HCT116 (cell line): ENCODE measurements around the gene LAMC2. TPM values are rescaled to one million over a fixed set of nuclear protein-coding genes. Genes with fewer than 3 reads are reported as not detected.

Experiments
- ATAC-seq: fragments of 200-7000 bp; cut with Tn5 transposase; 2 replicates; pipeline ENCODE4 v1.9.1; 2020; ENCODE audit warnings: mild to moderate bottlenecking, moderate library complexity
- BruUV-seq: library from RNA; stranded (reverse); fragments of 400-500 nt; replicated peaks from 2 replicates; lab custom pipeline; 2021; lab: Mats Ljungman, UMichigan
- CTCF ChIA-PET: fragments of 300-600 bp; sonication (Branson Sonifier 250); formaldehyde crosslinking; loops from one replicate; lab custom pipeline; 2021; ENCODE audit warnings: antibody characterized with exemption; lab: Charles Lee
- POLR2A ChIA-PET: fragments of 300-600, 350-600 bp; sonication (Branson Sonifier 250); formaldehyde crosslinking; loops from one replicate; lab custom pipeline; 2021; ENCODE audit warnings: antibody characterized with exemption; lab: Charles Lee
- RAD21 ChIA-PET, 2 experiments: fragments of 300-600 bp; sonication (Branson Sonifier 250); formaldehyde crosslinking; loops; one replicate each; lab custom pipeline; 2023; ENCODE audit warnings: low total read pairs in 2 of 2; ENCODE audit not compliant: uncharacterized antibody in 2 of 2, unreplicated experiment in 2 of 2, low non-redundant PET in 1 of 2; lab: Charles Lee
- DNase-seq: peaks from one replicate; pipeline ENCODE4 v3.0.0-alpha.2; 2010; ENCODE audit warnings: low read depth, low spot score
- H2AFZ ChIP-seq: fragments of 200-600 bp; shearing (Covaris generic), sonication (generic); 2 replicates; pipeline ENCODE4 v1.6.1; 2017; ENCODE audit warnings: low read depth, mixed run types, mixed read lengths, antibody characterized with exemption, low read length; ENCODE audit not compliant: poor library complexity, severe bottlenecking
- H3K27ac ChIP-seq: 2 replicates; pipeline ENCODE4 v1.5.1; 2012; ENCODE audit warnings: low read depth, low read length
- H3K27me3 ChIP-seq: fragments of 200-600 bp; sonication (generic); 2 replicates; pipeline ENCODE4 v1.6.1; 2016; ENCODE audit warnings: mixed run types, low read length, mixed read lengths; ENCODE audit not compliant: insufficient read depth
- H3K36me3 ChIP-seq, 2 experiments: fragments of 200-500 bp in 1 of 2; fragments of 200-600 bp in 1 of 2; sonication (Bioruptor generic) in 1 of 2; sonication (generic) in 1 of 2; 2 replicates each; pipeline versions ENCODE4 v1.5.1 to v1.6.1; 2014 to 2016; ENCODE audit warnings: low read length in 2 of 2, inconsistent platforms in 1 of 2, mixed read lengths in 1 of 2, mixed run types in 1 of 2; ENCODE audit not compliant: insufficient read depth in 2 of 2, control insufficient read depth in 1 of 2
- H3K4me1 ChIP-seq, 2 experiments: fragments of 200-600 bp in 1 of 2; sonication (generic) in 1 of 2; 2 replicates each; pipeline versions ENCODE4 v1.5.1 to v1.6.1; 2012 to 2017; ENCODE audit warnings: low read length in 2 of 2, inconsistent platforms in 1 of 2, mild to moderate bottlenecking in 1 of 2, mixed read lengths in 1 of 2, mixed run types in 1 of 2, moderate library complexity in 1 of 2; ENCODE audit not compliant: insufficient read depth in 2 of 2, control insufficient read depth in 1 of 2
- H3K4me2 ChIP-seq: fragments of 200-600 bp; sonication (generic); 2 replicates; pipeline ENCODE4 v1.6.1; 2017; ENCODE audit warnings: mixed run types, low read length, mixed read lengths
- H3K4me3 ChIP-seq, 2 experiments: fragments of 200-600 bp in 1 of 2; sonication (generic) in 1 of 2; replicated peaks in 1 of 2; 2 replicates each; pipeline ENCODE4 v1.5.1; 2011 to 2016; ENCODE audit warnings: low read length in 2 of 2, control low read depth in 1 of 2, low read depth in 1 of 2, mild to moderate bottlenecking in 1 of 2, mixed read lengths in 1 of 2, mixed run types in 1 of 2
- H3K79me2 ChIP-seq: fragments of 200-600 bp; sonication (generic); 2 replicates; pipeline ENCODE4 v1.6.1; 2017; ENCODE audit warnings: mild to moderate bottlenecking, mixed run types, low read length, moderate library complexity, mixed read lengths; ENCODE audit not compliant: insufficient read depth
- H3K9ac ChIP-seq: fragments of 200-600 bp; sonication (generic); 2 replicates; pipeline ENCODE4 v1.6.1; 2016; ENCODE audit warnings: low read length, mixed read lengths
- H3K9me2 ChIP-seq: fragments of 200-600 bp; sonication (generic), shearing (Covaris generic); 2 replicates; pipeline ENCODE4 v1.6.1; 2017; ENCODE audit warnings: mixed run types, mild to moderate bottlenecking, moderate library complexity; ENCODE audit not compliant: insufficient read depth
- H3K9me3 ChIP-seq, 2 experiments: fragments of 200-500 bp in 1 of 2; fragments of 200-600 bp in 1 of 2; sonication (Bioruptor generic) in 1 of 2; sonication (generic) in 1 of 2; 2 replicates each; pipeline ENCODE4 v1.6.1; 2014 to 2017; ENCODE audit warnings: low read length in 2 of 2, mixed read lengths in 2 of 2, inconsistent platforms in 1 of 2, low read depth in 1 of 2, mild to moderate bottlenecking in 1 of 2, mixed run types in 1 of 2, moderate library complexity in 1 of 2; ENCODE audit not compliant: control insufficient read depth in 1 of 2, insufficient read depth in 1 of 2
- H4K20me1 ChIP-seq: fragments of 200-600 bp; sonication (generic), shearing (Covaris generic); 2 replicates; pipeline ENCODE4 v1.6.1; 2017; ENCODE audit warnings: mixed run types, mild to moderate bottlenecking, moderate library complexity; ENCODE audit not compliant: insufficient read depth
- CBX3 ChIP-seq: IDR thresholded peaks from 2 replicates; pipeline ENCODE4 v1.6.1; 2012; ENCODE audit warnings: low read depth
- FOSL1 ChIP-seq: IDR thresholded peaks from 2 replicates; pipeline ENCODE4 v1.6.1; 2012; ENCODE audit warnings: low read depth
- MAX ChIP-seq: IDR thresholded peaks from 2 replicates; pipeline ENCODE4 v1.6.1; 2012
- REST ChIP-seq: IDR thresholded peaks from 2 replicates; pipeline ENCODE4 v1.6.1; 2012; ENCODE audit warnings: low read depth
- SP1 ChIP-seq: IDR thresholded peaks from 2 replicates; pipeline ENCODE4 v1.6.1; 2012; ENCODE audit warnings: low read depth
- SRF ChIP-seq: IDR thresholded peaks from 2 replicates; pipeline ENCODE4 v1.6.1; 2012; ENCODE audit warnings: low read depth
- TCF7L2 ChIP-seq: IDR thresholded peaks from 2 replicates; pipeline ENCODE4 v1.7.0; 2011; ENCODE audit warnings: borderline replicate concordance, inconsistent platforms; ENCODE audit not compliant: insufficient read depth, insufficient read length; ENCODE audit errors: extremely low read depth
- YY1 ChIP-seq: IDR thresholded peaks from 2 replicates; pipeline ENCODE4 v1.6.1; 2011; ENCODE audit warnings: low read length, low read depth, moderate library complexity, mild to moderate bottlenecking; ENCODE audit not compliant: insufficient replicate concordance; ENCODE audit errors: extremely low read depth
- ZBTB33 ChIP-seq: IDR thresholded peaks from 2 replicates; pipeline ENCODE4 v1.6.1; 2011; ENCODE audit warnings: mild to moderate bottlenecking, low read length, moderate library complexity; ENCODE audit not compliant: insufficient replicate concordance; ENCODE audit errors: extremely low read depth
- ZNF274 ChIP-seq: fragments of 200-500 bp; sonication (Bioruptor generic); IDR thresholded peaks from 2 replicates; pipeline ENCODE4 v1.6.1; 2014; ENCODE audit warnings: mild to moderate bottlenecking, low read depth, low read length, inconsistent platforms
- intact Hi-C: fragments of 100-400 bp; cut with micrococcal nuclease; formaldehyde crosslinking; loops from 2 replicates; pipeline ENCODE4 v1.10.0; 2022
- total RNA-seq: library from RNA; stranded (reverse); gene quantifications from one replicate; pipeline ENCODE4 v1.2.1, GENCODE V29; 2021; ENCODE audit not compliant: unreplicated experiment

Gene LAMC2
- total RNA-seq, 1 experiment from 2014 or later, result 22.2 TPM

- no peak overlapping the region for H3K9ac ChIP-seq
- ATAC-seq (no peak), DNase-seq (no peak)
- no peaks in the 10 kb centered on the region for H4K20me1 ChIP-seq
- H3K27ac ChIP-seq, result no peak overlapping the region
- H3K27me3 ChIP-seq, result no peaks in the 10 kb centered on the region
- H3K9me2 ChIP-seq, result no peaks in the 10 kb centered on the region
- no peak for TF ChIP-seq SRF
- TF ChIP-seq FOSL1, result no peak
- no peak overlapping the region for H3K4me2 ChIP-seq
- peaks cover 21 to 23% of the 10 kb centered on the region in 2 experiments for H3K4me1 ChIP-seq
- CTCF ChIA-PET, result no interaction called here
- intact Hi-C loops, result no loop called here
- RAD21 ChIA-PET, result no interaction called here
- H3K36me3 ChIP-seq, result no peaks in the 10 kb centered on the region
- POLR2A ChIA-PET, result no interaction called here
- no peaks in the 10 kb centered on the region for H3K79me2 ChIP-seq
- no TSS peak for BruUV-seq
- no peak overlapping the region for H3K4me3 ChIP-seq
- H3K9me3 ChIP-seq, result no peaks in the 10 kb centered on the region
- H2AFZ ChIP-seq, result no peak overlapping the region
These were observed 52.0 kb downstream of the LAMC2 start for GRCh38 chr1:183238071-183238470.

GRCh38 chr1:183239220-183239742, 53.2 kb downstream of the LAMC2 start:
- Histone ChIP-seq H2AFZ (no peak overlapping the region), H3K9me3 (no peaks in the 10 kb centered on the region), H3K27ac (no peak overlapping the region), H3K4me3 (no peak overlapping the region), H3K79me2 (no peaks in the 10 kb centered on the region), H3K9ac (no peak overlapping the region), H3K4me1 (peaks cover 14 to 15% of the 10 kb centered on the region in 2 experiments), H4K20me1 (no peaks in the 10 kb centered on the region), H3K9me2 (no peaks in the 10 kb centered on the region), H3K36me3 (no peaks in the 10 kb centered on the region), H3K27me3 (no peaks in the 10 kb centered on the region), H3K4me2 (no peak overlapping the region)
- ATAC-seq (no peak), DNase-seq (no peak)
- RAD21 ChIA-PET, result no interaction called here
- CTCF ChIA-PET, result no interaction called here
- intact Hi-C loops, result no loop called here
- POLR2A ChIA-PET, result no interaction called here
- TF ChIP-seq CBX3, result no peak
- TF ChIP-seq SP1, result no peak
- no peak for TF ChIP-seq ZBTB33
- no peak for TF ChIP-seq TCF7L2
- TF ChIP-seq REST, result no peak
- TF ChIP-seq YY1, result no peak
- no peak for TF ChIP-seq MAX
- no peak for TF ChIP-seq ZNF274
- BruUV-seq, result no TSS peak
